Measurements from ENCODE around the gene IGFBP7.

DNA sequence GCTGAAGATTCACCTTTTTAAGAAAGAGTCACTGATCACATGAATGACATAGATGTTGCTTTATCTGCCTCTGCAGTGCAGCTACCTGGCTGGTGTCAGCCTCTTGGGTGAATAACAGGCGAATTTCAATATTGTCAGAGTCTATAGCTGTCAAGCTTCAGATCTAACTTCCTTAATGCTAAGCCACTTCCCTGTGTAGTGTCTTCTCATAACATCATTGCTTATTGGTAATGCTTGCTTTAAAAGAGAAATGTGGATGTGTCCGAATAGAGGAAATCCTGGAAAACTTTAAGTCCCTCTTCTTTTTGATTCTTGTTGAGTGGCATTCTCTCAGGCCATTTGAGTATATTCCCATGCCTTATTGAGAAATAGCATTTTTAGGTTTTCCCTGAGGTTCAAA is 7.3 kb upstream of the IGFBP7 start:
- TF ChIP-seq POLR2A (IDR thresholded peaks at IDR 0.05; ENCODE audit: low read length) (no peak), GATA1 (IDR thresholded peaks at IDR 0.05; ENCODE audit: low read depth, low read length) (no peak)

Data from erythroblast (primary cell).